ENCODE results near the gene NKX3-2. TPM values are rescaled to one million over a fixed set of nuclear protein-coding genes. Genes with fewer than 3 reads are reported as not detected.
"Not testable (repeated sequence)": the region's sequence is repeated elsewhere in the genome, so short reads cannot be mapped to it uniquely, and the experiment has no call there.

The NKX3-2 gene
- polyA plus RNA-seq, result 1 to 10 TPM in 1 of 3 donors, under 1 TPM in 2; 0.05 to 2.1 (median 0.49) TPM

DNA sequence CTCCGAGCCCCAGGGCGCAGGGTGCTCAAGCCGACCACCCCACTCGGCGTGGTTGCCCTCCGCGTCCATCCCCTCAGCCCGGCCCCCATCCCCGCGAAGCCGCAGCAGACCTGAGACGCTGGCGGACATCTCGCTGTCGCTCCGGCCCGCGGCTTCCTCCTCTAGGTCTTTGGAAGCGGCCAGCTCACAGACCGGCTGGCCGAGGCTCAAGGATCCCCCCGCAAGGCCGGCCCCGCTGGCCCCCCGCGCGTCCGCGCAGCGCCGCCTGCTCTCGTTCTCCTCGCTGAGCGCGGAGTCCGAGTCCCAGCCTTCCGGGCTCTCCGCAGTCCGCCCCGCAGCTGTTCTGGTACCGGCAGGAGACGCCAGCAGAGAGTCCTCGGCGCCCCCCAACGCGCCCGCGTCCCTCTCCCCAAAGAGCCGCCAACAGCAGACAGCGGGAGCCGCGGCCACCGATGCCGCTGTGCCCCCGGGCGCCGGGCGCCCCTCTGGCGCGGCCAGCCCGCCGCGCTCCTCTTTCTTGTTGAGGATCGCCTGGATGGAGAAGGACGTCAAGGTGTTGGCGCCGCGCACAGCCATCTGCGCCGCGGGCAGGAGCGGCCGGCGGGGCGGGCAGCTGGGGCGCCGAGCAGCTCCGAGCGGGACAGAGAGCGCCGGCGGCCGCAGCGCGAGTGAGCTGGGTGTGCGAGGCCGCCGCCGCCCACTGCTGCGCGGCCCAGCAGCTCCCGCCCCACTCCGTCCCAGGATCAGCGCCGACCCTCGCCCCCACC, at the start of gene NKX3-2:
TSS of gene NKX3-2 (minus strand) at position 670 of the 767 bp plus-strand sequence. CDS start at position 576, 94 bp downstream.
- WGBS, 3 donors, result 1% methylated on average over 76 to 96 of the region's 96 CpGs
- no peak within 1 kb of the TSS for H3K27ac ChIP-seq (ENCODE audit: low read depth, low read length)

DNA sequence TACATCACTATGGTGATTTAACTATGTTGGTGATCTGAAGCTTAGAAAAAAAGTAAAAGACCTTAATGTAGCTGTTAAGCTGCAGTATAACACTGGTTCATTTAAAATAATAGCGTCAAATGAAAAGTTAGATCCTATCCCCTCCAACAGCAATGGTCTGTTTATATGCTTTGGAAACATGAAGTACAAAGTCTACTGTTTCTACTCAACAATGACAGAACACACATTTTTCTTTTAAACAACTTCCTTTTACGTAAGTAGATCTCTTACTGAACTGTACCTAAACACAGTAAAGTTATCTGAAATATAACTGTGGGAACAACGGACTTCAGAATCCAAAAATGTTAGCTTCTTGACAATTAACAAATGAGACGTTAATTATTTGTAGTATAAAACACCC, 47.9 kb upstream of the NKX3-2 start:
- 87 to 91% (median 91%) methylated on average over 4 of the region's 4 CpGs for WGBS, 3 donors

DNA sequence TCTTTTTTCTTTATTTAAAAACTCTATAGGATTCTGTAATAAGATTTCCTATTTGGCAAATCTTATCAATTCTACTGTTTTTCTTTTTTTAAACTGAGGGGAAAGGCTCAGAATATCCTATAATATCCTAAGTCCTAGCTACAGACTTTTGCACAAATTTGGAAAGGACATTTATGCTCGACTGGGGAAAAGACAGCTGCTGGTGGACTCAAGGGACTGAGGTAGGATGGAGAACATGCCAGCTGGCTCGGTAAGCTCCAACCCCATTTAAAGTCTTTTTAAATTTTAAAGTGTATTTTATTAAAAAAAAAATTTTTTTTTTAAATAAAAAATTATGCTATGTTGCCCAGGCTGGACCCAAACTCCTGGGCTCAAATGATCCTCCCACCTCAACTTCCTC, 46.5 kb upstream of the NKX3-2 start:
- 63 to 91% (median 71%) methylated on average over 2 of the region's 2 CpGs for WGBS, 3 donors
- H3K27ac ChIP-seq (ENCODE audit: low read depth, low read length), result no peak overlapping the region

More for the DNA sequence above, 47.9 kb upstream of the NKX3-2 start:
- H3K27ac ChIP-seq (ENCODE audit: low read depth, low read length), result no peak overlapping the region

DNA sequence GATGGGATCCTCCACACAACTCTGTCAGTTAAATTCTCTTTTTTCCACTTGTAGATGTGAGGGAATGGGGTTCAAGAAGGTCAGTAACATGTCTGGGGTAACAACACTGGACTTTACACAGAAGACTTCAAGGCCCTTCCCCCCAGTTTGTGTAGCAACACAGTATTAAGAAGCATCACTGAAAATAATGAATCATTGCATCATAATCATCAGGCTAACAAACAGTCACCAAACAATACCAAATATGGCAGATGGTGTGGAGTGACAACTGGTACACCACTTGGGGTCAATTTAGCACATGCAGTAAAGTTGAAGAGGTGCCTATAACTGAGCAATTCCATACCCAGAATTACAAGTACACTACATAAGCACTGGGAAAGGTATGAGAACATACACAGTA, 44.6 kb upstream of the NKX3-2 start:
- no peak overlapping the region for H3K27ac ChIP-seq (ENCODE audit: low read depth, low read length)

DNA sequence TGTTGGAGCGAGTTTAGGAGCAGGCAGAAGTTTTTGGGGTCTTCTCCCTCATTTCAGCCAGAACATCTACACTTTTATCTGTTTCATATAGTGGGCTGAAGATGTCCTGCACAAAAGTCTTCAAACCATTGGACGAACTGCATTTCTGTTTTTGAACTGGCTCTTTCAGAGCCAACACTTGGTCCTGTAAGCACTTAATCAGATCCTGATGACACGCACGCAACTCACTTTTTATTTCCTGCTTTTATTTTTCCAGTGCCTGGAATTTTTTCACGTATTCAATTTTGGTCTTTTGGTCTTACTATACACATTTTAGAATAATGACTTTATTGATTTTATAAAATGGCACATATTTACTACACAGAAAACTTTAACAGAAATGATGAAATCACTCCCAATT, 40.2 kb upstream of the NKX3-2 start:
- no peak overlapping the region for H3K27ac ChIP-seq (ENCODE audit: low read depth, low read length)
- 90 to 97% (median 95%) methylated on average over 5 of the region's 5 CpGs for WGBS, 3 donors

DNA sequence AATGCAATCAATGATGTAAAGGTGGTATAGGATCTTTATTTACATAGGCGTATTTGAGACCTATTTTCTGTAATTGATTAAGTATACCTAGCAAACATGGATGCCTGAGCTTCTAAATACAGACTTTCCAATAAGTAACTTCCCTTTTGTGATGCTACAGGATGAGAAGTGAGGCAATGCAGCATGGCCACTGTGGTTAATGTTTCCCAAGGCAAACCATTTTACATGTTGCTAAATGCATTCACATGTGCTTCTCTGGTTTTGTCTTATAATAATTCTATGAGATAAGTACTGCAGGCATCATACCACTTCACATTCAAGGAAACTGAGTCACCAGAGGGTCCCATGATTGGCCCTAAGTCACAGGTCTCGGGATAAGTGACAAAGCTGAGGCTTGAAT, 35.7 kb upstream of the NKX3-2 start:
- WGBS, 3 donors, result 78 to 93% (median 82%) methylated on average over 2 of the region's 2 CpGs

DNA sequence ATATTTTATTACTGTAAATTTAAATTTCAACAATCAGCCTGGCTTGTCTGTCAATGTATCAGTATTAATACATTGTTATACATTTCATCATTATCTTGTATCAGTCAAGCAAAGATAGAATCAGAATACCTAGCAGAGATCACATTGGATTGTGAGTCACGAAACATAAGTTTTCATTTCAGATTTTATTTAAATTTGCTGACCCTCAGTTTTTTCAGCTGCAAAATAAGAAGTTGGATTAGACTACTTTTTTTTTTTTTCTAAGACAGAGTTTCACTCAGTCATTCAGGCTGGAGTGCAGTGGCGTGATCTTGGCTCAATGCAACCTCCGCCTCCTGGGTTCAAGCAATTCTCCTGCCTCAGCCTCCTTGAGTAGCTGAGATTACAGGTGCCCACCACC, 33.4 kb upstream of the NKX3-2 start:
- no peak overlapping the region for H3K27ac ChIP-seq (ENCODE audit: low read depth, low read length)
- 95 to 99% (median 98%) methylated on average over 3 of the region's 3 CpGs for WGBS, 3 donors

More for the DNA sequence above, 35.7 kb upstream of the NKX3-2 start:
- H3K27ac ChIP-seq (ENCODE audit: low read depth, low read length), result no peak overlapping the region

DNA sequence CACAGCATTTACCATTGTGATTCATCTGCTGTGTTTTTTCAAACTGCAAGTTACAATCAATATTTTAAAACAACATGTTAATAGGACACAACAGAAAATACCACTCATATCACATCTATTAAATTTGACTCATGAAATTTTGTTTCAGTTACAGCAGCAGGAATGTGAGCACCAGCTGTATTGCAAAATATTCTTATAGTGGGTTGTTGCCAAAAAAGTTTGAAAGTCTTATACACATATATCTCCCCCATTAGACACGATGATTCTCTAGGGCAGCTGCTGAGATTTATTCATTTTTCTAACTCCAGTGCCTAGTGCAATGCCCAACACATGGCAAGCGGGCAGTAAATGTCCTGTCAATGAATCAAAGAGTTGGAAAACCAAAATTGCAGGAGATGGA, 26.6 kb upstream of the NKX3-2 start:
- 84 to 92% (median 92%) methylated on average over 2 of the region's 2 CpGs for WGBS, 3 donors
- H3K27ac ChIP-seq (ENCODE audit: low read depth, low read length), result no peak overlapping the region

DNA sequence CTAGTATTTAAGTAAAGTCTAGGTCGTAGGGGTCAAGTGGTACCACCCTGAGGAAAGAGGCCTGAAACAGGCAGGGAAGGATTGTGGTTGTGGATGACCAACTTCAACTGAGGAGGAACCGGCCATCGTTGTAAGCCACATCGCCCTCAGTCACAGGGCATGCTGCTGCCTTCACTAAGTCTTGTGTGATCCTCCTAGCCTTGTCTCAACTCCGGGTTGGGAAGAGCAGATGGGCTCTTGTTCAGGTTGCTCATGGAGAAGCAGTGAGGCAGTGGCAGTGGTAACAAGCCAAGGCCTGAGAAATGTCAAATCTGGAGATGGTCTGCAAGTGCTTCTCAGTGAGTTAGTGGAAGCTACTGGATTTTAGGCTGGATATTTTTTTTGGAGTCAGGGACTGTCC, 22.8 kb upstream of the NKX3-2 start:
- H3K27ac ChIP-seq (ENCODE audit: low read depth, low read length), result no peak overlapping the region
- WGBS, 3 donors, result 96 to 99% (median 96%) methylated on average over 5 of the region's 5 CpGs

DNA sequence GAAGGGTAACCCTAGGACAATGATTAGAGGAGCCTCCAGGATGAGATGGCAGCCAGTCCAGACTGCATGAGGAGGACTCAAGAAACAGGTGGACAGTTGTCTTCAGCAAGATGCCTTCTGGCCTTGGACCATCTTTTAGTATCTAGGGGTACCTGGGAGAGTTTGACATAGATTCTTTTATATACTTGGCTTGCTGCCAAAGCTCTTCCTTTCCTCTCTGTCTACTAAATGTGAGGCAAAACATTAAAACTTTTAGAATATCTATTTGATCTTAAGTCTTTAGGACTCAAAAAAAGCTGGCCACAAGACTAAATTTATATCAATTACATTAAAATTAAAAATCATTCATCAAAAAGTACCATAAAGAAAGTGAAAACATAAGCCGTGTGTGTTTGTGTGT, 18.6 kb upstream of the NKX3-2 start:
- no peak overlapping the region for H3K27ac ChIP-seq (ENCODE audit: low read depth, low read length)
- 75 to 86% (median 83%) methylated on average over 1 of the region's 1 CpG for WGBS, 3 donors

DNA sequence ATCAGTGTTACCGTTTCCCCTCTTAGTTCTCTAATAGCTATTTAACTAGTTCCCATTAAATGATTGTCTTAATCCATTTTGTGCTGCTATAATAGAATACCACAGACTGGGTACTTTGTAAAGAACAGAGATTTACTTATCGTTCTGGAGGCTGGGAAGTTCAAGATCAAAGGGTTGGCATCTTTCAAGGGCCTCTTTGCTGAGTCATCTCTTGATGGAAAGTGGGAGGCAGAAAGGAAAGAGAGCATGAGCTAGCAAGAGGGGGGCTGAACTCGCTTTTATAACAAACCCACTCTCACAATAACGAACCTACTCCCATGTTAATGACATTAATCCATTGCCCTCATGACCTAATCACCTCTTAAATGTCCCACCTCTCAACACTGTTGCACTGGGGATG, 17.4 kb upstream of the NKX3-2 start:
- WGBS, 3 donors, result 49 to 69% (median 63%) methylated on average over 4 of the region's 4 CpGs
- no peak overlapping the region for H3K27ac ChIP-seq (ENCODE audit: low read depth, low read length)

DNA sequence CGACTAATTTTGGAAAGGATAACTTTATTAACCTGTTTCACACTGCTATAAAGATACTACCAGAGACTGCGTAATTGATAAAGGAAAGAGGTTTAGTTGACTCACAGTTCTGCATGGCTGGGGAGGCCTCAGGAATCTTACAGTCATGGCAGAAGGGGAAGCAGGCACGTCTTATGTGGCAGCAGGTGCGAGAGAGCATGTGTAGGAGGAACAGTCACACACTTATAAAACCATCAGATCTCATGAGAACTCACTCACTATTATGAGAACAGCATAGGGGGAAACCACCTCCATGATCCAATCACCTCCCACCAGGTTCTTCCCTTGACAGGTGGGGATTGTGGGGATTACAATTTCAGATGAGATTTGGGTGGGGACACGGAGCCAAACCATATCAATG, 15.8 kb upstream of the NKX3-2 start:
- not testable (repeated sequence) for H3K27ac ChIP-seq (ENCODE audit: low read depth, low read length)
- WGBS, 3 donors, result 52 to 64% (median 64%) methylated on average over 5 of the region's 5 CpGs

DNA sequence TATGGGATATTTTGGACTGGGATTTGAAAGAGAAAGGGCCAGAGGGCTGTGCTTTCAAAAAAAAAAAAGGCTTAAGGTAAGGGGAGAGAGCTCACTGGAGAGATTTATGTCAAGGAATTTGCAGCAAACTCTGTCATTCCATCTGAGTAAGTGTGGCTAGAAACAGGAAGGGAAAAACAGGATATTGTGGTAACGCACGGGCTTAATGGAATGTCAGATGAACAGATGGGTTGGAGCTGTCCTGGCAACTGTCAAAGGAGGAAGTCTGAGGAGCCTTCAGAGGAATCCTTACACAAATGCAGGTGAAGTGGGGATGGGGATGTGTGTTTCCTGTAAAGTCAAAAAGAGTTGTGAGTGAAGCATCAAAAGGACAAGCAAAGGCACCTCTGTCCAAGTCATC, 15.1 kb upstream of the NKX3-2 start:
- H3K27ac ChIP-seq (ENCODE audit: low read depth, low read length), result no peak overlapping the region
- 15 to 43% (median 26%) methylated on average over 2 of the region's 2 CpGs for WGBS, 3 donors

DNA sequence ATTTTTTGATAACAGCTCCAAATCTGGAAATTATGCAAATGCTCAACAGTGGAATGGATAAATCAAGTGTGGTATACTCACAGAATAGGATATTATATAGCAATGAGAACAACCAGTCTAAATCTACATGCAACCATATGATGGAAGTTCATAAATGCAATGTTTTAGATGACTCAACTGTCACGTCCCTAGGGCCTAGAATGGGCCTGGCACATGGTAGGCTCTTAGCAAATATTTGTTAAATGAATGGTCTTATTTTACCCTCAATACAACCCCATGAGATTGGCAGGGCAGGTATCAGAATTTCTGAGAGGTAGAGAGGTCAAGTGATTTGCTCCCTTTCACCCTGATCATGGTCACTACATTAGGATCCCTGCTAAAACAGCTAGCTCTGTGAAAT, 14.6 kb upstream of the NKX3-2 start:
- no peak overlapping the region for H3K27ac ChIP-seq (ENCODE audit: low read depth, low read length)
- 74 to 91% (median 81%) methylated on average over 1 of the region's 1 CpG for WGBS, 3 donors

DNA sequence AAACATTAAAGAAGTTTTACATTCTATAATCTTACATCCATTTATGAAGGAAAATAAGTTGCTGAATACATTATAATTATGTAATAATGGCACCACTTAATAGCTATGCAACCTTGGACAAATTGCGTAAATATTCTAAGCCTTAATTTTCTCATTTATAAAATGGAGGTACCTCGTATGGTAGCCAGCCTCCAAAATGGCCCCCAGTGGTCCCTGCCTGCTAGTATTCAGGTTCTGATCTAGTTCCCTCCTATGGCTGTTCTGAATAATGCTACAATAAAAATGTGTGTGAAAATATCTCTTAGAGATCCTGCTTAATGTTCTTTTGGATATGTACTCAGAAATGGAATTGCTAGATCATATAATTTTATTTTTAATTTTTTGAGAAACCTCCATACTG, 11.0 kb upstream of the NKX3-2 start:
- WGBS, 3 donors, result 82 to 90% (median 87%) methylated on average over 2 of the region's 2 CpGs

DNA sequence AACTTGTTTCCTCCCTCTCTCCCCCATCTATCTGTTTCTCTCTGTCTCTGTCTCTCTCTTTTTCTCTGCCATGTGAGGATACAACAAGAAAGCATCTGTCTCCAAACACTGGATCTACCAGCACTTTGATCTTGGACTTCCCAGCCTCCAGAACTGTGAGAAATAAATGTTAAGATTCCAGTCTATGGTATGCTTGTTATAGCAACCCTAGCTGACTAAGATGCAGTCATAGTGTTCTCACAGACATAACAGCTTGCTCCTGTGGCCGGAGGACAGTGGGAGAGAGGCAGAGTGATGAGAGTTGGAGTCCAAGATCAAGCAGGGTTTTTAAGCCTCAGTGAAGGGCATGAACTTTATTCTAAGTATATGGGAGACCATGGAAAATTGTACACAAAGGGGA, 8.8 kb upstream of the NKX3-2 start:
- 79 to 83% (median 81%) methylated on average over 1 of the region's 1 CpG for WGBS, 3 donors
- H3K27ac ChIP-seq (ENCODE audit: low read depth, low read length), result no peak overlapping the region

More for the DNA sequence above, 11.0 kb upstream of the NKX3-2 start:
- no peak overlapping the region for H3K27ac ChIP-seq (ENCODE audit: low read depth, low read length)

DNA sequence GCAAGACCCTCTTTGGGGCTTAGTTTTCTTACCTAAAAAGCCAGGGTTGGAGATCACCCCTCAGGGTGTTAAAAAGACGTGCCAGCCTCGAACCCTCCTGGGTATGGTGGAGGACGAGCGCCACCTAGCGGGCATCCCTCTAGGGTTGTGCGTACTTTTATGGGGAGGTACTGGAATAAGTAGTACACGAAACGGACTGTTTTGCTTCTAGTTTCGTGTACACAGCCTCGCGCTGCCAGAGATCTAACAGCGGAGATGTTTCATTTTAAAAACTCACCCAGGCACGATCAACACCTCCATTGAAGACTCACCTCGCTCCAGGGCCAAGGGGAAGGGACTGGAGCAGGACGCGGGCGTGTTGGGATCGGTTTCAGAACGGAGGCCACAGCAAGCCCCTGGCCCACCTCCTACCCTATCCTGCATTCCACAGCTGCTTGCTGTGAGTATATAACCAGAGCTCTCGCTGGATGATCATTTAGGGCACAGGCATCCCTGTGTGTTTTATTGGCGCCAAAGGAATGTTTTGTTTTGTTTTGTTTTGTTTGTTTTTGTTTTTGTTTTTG, 4.8 kb upstream of the NKX3-2 start:
- WGBS, 3 donors, result 3 to 8% (median 7%) methylated on average over 21 of the region's 21 CpGs

DNA sequence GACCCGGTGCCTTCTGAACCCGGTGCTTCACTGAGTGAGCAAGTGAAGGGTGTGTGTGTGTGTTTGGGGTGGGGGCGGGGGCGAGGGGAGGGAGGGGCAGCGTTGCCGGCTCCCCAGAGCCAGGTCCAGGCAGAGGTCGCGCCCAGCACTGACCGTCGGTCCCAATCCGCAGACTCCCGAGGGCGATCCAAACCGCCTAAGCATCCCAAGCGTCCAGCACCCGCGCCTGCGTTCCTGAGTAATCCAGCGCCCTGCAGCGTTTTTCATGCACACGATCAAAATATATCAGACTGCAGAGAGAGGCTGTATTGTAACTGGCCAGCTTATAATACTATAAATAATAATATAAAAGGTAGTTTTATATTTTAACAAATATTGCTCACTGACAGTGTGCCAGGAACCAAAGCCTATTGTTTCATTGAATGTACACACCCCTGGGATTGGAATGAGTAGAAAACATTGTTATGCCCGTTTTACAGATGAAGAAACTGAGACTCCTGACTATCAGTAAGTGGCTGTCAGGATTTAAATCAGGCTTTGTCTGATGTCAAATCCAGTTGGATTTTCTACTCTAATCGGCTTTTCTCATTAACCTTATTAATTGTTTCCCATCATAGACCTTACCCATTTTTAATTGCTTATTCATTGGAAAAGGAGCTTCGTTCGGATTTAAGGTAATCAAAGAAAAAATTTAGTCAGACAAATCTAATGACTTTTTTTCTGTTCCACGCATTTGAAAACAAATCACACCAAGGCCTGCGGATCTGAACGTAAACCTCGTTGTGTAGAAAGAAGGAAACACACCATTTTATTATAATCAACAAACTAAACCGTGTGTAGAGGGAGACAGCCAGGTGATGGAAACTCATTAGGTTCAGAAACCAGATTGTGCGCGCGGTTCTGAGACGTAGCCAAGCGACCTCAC, 4.0 kb upstream of the NKX3-2 start:
- WGBS, 3 donors, result 9 to 11% (median 10%) methylated on average over 35 of the region's 35 CpGs
- no peak overlapping the region for H3K27ac ChIP-seq (ENCODE audit: low read depth, low read length)

More for the DNA sequence above, 4.8 kb upstream of the NKX3-2 start:
- no peak overlapping the region for H3K27ac ChIP-seq (ENCODE audit: low read depth, low read length)

DNA sequence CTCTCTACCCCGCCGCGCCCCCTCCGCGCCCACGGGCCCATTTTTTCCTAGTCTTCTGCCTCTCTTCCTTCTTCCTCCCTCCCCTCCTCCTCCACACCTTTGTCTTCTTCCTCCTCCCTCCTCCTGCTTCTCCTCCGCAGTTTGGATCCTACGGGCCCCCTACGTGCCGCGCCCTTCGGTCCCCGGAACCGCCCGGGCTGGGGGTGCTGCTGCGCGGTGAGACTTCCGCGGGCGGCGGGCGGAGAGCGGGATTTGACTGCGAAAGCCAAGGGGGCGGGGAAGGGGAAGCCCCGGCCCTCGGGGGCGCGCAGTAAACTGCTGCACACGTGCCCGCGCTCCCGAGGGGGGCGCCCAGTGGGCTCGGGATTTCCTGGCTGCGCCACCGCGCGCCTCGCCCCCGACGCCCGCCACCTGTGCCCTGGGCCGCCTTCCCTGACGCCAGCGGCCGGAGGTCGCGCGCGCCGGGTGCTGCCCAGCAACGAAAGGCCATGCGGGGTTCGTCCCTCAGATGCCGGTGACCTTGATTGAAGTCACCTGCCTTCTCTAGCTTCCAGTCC, 3.3 kb upstream of the NKX3-2 start:
- no peak overlapping the region for H3K27ac ChIP-seq (ENCODE audit: low read depth, low read length)
- 2% methylated on average over 44 to 56 of the region's 56 CpGs for whole genome bisulfite sequencing, 3 donors
